Suprapubic skin (tissue), 4 donors: ENCODE measurements around the gene CHST11.

Experiments used
- CTCF ChIP-seq, 2 donors: fragments of 200-600 bp in 1 of 2; fragments of 450-650 bp in 1 of 2; sonication (generic) in 1 of 2; IDR thresholded peaks; one replicate each; pipeline ENCODE4 v1.5.1; 2016 to 2019; ENCODE audit warnings: antibody characterized with exemption in 2 of 2, mild to moderate bottlenecking in 1 of 2, moderate library complexity in 1 of 2
- EP300 ChIP-seq: sonication (generic); formaldehyde crosslinking; IDR thresholded peaks from one replicate; pipeline ENCODE4 v1.6.1; 2017; ENCODE audit warnings: antibody characterized with exemption
- POLR2A ChIP-seq, 2 donors: fragments of 450-650 bp; IDR thresholded peaks; one replicate each; pipeline ENCODE4 v1.6.1; 2017; ENCODE audit warnings: antibody characterized with exemption in 2 of 2, mild to moderate bottlenecking in 2 of 2, moderate library complexity in 2 of 2
- POLR2AphosphoS5 ChIP-seq, 3 donors: sonication (generic); formaldehyde crosslinking; IDR thresholded peaks; one replicate each; pipeline ENCODE4 v1.6.1; 2017; ENCODE audit warnings: antibody characterized with exemption in 3 of 3

- TF ChIP-seq CTCF (IDR thresholded peaks at IDR 0.05) = no peak
- no peak for TF ChIP-seq POLR2A (IDR thresholded peaks at IDR 0.05)
- TF ChIP-seq POLR2AphosphoS5 (IDR thresholded peaks at IDR 0.05) = no peak
- no peak for TF ChIP-seq EP300
Measured at GRCh38 chr12:104722601-104723534, 266.1 kb downstream of the CHST11 start.
